Hepatocyte (in vitro differentiated cells): Measurements from ENCODE around the gene COX14. TPM values are rescaled to one million over a fixed set of nuclear protein-coding genes. Genes with fewer than 3 reads are reported as not detected.

Experiments
- DNase-seq: peaks from one replicate; pipeline ENCODE4 v3.0.0-alpha.2; 2016; ENCODE audit warnings: low spot score
- H2AFZ ChIP-seq: fragments of 200-600 bp; sonication (generic); 2 replicates; pipeline ENCODE4 v1.6.0; 2016; ENCODE audit warnings: antibody characterized with exemption, mild to moderate bottlenecking
- H3K27ac ChIP-seq: fragments of 200-600 bp; sonication (generic); 2 replicates; pipeline ENCODE4 v1.5.1; 2016; ENCODE audit warnings: mild to moderate bottlenecking
- H3K27me3 ChIP-seq: fragments of 200-600 bp; sonication (generic); 2 replicates; pipeline ENCODE4 v1.6.1; 2016
- H3K36me3 ChIP-seq: fragments of 200-600 bp; sonication (generic); replicated peaks from 2 replicates; pipeline ENCODE4 v1.5.1; 2016; ENCODE audit warnings: low read depth; ENCODE audit not compliant: insufficient read depth
- H3K4me1 ChIP-seq: fragments of 200-600 bp; sonication (generic); 2 replicates; pipeline ENCODE4 v1.5.1; 2016; ENCODE audit warnings: mild to moderate bottlenecking, moderate library complexity; ENCODE audit not compliant: insufficient read depth
- H3K4me2 ChIP-seq: fragments of 200-600 bp; sonication (generic); 2 replicates; pipeline ENCODE4 v1.6.0; 2016
- H3K4me3 ChIP-seq: fragments of 200-600 bp; sonication (generic); 2 replicates; pipeline ENCODE4 v1.5.1; 2016; ENCODE audit warnings: mild to moderate bottlenecking
- H3K79me2 ChIP-seq: fragments of 200-600 bp; sonication (generic); 2 replicates; pipeline ENCODE4 v1.6.0; 2017; ENCODE audit warnings: mild to moderate bottlenecking
- H3K9me2 ChIP-seq: fragments of 200-600 bp; sonication (generic); replicated peaks from 2 replicates; pipeline ENCODE4 v1.6.0; 2017; ENCODE audit warnings: mild to moderate bottlenecking; ENCODE audit not compliant: insufficient read depth
- H3K9me3 ChIP-seq: fragments of 200-600 bp; sonication (generic); 2 replicates; pipeline ENCODE4 v1.5.1; 2016; ENCODE audit warnings: low read depth, mild to moderate bottlenecking
- H4K20me1 ChIP-seq: fragments of 200-600 bp; sonication (generic); 2 replicates; pipeline ENCODE4 v1.6.0; 2016; ENCODE audit warnings: mild to moderate bottlenecking; ENCODE audit not compliant: insufficient read depth, poor library complexity, severe bottlenecking
- EZH2 ChIP-seq: fragments of 200-600 bp; sonication (generic); IDR thresholded peaks from 2 replicates; pipeline ENCODE4 v1.6.1; 2016; ENCODE audit warnings: antibody characterized with exemption, mild to moderate bottlenecking, borderline replicate concordance
- EZH2phosphoT487 ChIP-seq: fragments of 200-600 bp; sonication (generic); IDR thresholded peaks from one replicate; pipeline ENCODE4 v1.6.1; 2018; ENCODE audit warnings: antibody characterized with exemption, mild to moderate bottlenecking, low read depth, moderate library complexity; ENCODE audit not compliant: unreplicated experiment, severe bottlenecking
- WGBS: methylation state at CpG from one replicate; pipeline ENCODE4 v1.1.6; 2016; ENCODE audit warnings: low lambda C conversion rate; ENCODE audit errors: missing lambda C conversion rate; 5-methylcytosine and 5-hydroxymethylcytosine counted together
- polyA plus RNA-seq: library from polyadenylated mRNA; unstranded; fragments of >200 nt; fragmentation: Nextera tagmentation; extraction: Ambion mirVana; gene quantifications from 2 replicates; pipeline ENCODE4 v1.2.1, GENCODE V29; 2016
- total RNA-seq: library from RNA; depleted of rRNA; stranded (reverse); fragments of >200 nt; gene quantifications from 2 replicates; pipeline ENCODE4 v1.2.3, GENCODE V29; 2014
- TF ChIP-seq, protein P1 (sequence below): fragments of 200-600 bp; sonication (generic); IDR thresholded peaks from 2 replicates; pipeline ENCODE4 v1.5.1; 2016; ENCODE audit warnings: antibody characterized with exemption, mild to moderate bottlenecking; ENCODE audit not compliant: poor library complexity

COX14 gene
- total and polyA plus RNA-seq, 2 experiments from 2014 or later = 61.5 to 186 TPM

- peaks cover 48% of the 10 kb centered on the region for H3K79me2 ChIP-seq
These were observed 8.5 kb downstream of the COX14 start for GRCh38 chr12:50120521-50120920.

DNA sequence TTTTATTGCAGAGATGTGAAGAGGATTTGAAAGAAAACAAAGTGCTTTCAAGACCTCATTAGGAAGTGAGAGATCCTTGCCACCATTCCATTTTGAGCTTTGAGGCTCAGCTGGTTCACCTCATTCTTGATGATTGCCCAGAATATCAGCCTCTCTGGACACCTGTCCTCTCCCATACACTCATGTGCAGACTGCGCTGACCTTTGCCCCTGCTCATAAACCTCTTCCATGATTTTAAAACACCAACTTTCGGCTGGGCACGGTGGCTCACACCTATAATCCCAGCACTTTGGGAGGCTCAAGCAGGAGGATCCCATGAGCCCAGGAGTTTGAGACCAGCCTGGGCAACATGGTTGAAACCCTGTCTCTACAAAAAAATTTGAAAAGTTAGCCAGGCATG is 8.9 kb downstream of the COX14 start:
- H3K27me3 ChIP-seq = no peaks in the 10 kb centered on the region
- H3K4me2 ChIP-seq = no peak overlapping the region
- no peaks in the 10 kb centered on the region for H3K36me3 ChIP-seq
- no peak overlapping the region for H2AFZ ChIP-seq
- TF ChIP-seq EZH2 (no peak), EZH2phosphoT487 (no peak)
- TF ChIP-seq, protein P1, sequence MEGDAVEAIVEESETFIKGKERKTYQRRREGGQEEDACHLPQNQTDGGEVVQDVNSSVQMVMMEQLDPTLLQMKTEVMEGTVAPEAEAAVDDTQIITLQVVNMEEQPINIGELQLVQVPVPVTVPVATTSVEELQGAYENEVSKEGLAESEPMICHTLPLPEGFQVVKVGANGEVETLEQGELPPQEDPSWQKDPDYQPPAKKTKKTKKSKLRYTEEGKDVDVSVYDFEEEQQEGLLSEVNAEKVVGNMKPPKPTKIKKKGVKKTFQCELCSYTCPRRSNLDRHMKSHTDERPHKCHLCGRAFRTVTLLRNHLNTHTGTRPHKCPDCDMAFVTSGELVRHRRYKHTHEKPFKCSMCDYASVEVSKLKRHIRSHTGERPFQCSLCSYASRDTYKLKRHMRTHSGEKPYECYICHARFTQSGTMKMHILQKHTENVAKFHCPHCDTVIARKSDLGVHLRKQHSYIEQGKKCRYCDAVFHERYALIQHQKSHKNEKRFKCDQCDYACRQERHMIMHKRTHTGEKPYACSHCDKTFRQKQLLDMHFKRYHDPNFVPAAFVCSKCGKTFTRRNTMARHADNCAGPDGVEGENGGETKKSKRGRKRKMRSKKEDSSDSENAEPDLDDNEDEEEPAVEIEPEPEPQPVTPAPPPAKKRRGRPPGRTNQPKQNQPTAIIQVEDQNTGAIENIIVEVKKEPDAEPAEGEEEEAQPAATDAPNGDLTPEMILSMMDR = no peak
- no peak overlapping the region for H3K27ac ChIP-seq
- peaks cover 11% of the 10 kb centered on the region for H3K4me1 ChIP-seq
- no peaks in the 10 kb centered on the region for H4K20me1 ChIP-seq
- WGBS = 91% methylated on average over 3 of the region's 3 CpGs
- H3K9me3 ChIP-seq = no peaks in the 10 kb centered on the region
- no peak for DNase-seq
- peaks cover 43% of the 10 kb centered on the region for H3K79me2 ChIP-seq
- no peaks in the 10 kb centered on the region for H3K9me2 ChIP-seq
- H3K4me3 ChIP-seq = no peak overlapping the region

More at GRCh38 chr12:50120521-50120920, 8.5 kb downstream of the COX14 start:
- Histone ChIP-seq H3K4me1 (peaks cover 11% of the 10 kb centered on the region), H3K27ac (no peak overlapping the region), H2AFZ (no peak overlapping the region), H3K36me3 (no peaks in the 10 kb centered on the region), H3K27me3 (no peaks in the 10 kb centered on the region), H4K20me1 (no peaks in the 10 kb centered on the region), H3K4me3 (no peak overlapping the region), H3K9me3 (no peaks in the 10 kb centered on the region), H3K9me2 (no peaks in the 10 kb centered on the region), H3K4me2 (no peak overlapping the region)
- DNase-seq = no peak
- no peak for TF ChIP-seq EZH2phosphoT487
- no peak for TF ChIP-seq EZH2
- TF ChIP-seq, protein P1 = no peak
- 88% methylated on average over 3 of the region's 3 CpGs for WGBS

DNA sequence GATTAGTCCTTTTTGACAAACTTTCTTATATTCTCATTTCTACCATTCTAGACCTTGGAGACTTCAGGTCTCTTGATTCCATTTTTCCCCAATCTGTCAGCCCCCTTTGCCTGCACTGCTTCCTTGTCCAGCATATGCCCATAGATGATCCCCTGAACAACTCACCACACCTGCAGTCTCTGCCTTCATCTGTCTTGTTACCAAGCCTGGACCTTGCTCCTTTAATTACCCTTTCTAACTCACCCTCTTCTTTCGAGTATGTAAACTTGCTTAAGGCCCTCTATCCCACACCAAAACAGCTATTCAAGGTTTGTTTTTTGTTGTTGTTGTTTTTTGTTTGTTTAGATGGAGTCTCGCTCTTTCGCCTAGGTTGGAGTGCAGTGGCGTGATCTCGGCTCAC is 9.6 kb downstream of the COX14 start:
- TF ChIP-seq EZH2 (no peak), EZH2phosphoT487 (no peak)
- TF ChIP-seq, protein P1 = no peak
- WGBS = 96% methylated on average over 5 of the region's 5 CpGs
- H3K36me3 ChIP-seq = no peaks in the 10 kb centered on the region
- no peaks in the 10 kb centered on the region for H4K20me1 ChIP-seq
- no peak overlapping the region for H3K27ac ChIP-seq
- H3K79me2 ChIP-seq = peaks cover 36% of the 10 kb centered on the region
- H3K4me3 ChIP-seq = no peak overlapping the region
- H3K4me2 ChIP-seq = no peak overlapping the region
- H3K9me2 ChIP-seq = no peaks in the 10 kb centered on the region
- H3K9me3 ChIP-seq = no peaks in the 10 kb centered on the region
- H2AFZ ChIP-seq = no peak overlapping the region
- peaks cover 11% of the 10 kb centered on the region for H3K4me1 ChIP-seq
- no peaks in the 10 kb centered on the region for H3K27me3 ChIP-seq
- DNase-seq = no peak

DNA sequence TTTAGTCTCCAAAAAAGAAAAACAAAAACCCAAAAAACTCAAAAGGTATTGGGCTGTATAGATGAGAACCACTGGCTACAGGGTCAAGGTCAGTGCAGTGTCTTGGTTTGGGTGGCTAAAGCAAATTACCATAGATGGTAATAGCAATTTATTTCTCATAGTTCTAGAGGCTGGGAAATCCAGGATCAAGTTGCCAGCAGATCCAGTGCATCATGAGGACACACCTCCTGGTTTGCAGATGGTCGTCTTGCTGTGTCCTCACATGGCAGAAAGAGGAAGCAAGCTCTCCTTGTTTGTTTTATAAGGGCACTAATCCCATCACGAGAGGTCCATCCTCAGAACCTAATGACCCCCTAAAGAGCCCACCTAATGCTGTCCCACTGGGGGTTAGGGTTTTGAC is 11.2 kb downstream of the COX14 start:
- TF ChIP-seq, protein P1 = no peak
- TF ChIP-seq EZH2 (no peak), EZH2phosphoT487 (no peak)
- no peak overlapping the region for H3K27ac ChIP-seq
- H3K4me3 ChIP-seq = no peak overlapping the region
- H4K20me1 ChIP-seq = no peaks in the 10 kb centered on the region
- no peaks in the 10 kb centered on the region for H3K36me3 ChIP-seq
- no peaks in the 10 kb centered on the region for H3K9me3 ChIP-seq
- 86% methylated on average over 2 of the region's 2 CpGs for WGBS
- DNase-seq = no peak
- H2AFZ ChIP-seq = no peak overlapping the region
- peaks cover 11% of the 10 kb centered on the region for H3K4me1 ChIP-seq
- peaks cover 21% of the 10 kb centered on the region for H3K79me2 ChIP-seq
- no peak overlapping the region for H3K4me2 ChIP-seq
- H3K27me3 ChIP-seq = no peaks in the 10 kb centered on the region
- no peaks in the 10 kb centered on the region for H3K9me2 ChIP-seq
